ENCODE results near the gene INSIG1.
A peak's percentile ranks its signal among the peaks of the same experiment; 100 is the strongest.

Gene INSIG1

DNA sequence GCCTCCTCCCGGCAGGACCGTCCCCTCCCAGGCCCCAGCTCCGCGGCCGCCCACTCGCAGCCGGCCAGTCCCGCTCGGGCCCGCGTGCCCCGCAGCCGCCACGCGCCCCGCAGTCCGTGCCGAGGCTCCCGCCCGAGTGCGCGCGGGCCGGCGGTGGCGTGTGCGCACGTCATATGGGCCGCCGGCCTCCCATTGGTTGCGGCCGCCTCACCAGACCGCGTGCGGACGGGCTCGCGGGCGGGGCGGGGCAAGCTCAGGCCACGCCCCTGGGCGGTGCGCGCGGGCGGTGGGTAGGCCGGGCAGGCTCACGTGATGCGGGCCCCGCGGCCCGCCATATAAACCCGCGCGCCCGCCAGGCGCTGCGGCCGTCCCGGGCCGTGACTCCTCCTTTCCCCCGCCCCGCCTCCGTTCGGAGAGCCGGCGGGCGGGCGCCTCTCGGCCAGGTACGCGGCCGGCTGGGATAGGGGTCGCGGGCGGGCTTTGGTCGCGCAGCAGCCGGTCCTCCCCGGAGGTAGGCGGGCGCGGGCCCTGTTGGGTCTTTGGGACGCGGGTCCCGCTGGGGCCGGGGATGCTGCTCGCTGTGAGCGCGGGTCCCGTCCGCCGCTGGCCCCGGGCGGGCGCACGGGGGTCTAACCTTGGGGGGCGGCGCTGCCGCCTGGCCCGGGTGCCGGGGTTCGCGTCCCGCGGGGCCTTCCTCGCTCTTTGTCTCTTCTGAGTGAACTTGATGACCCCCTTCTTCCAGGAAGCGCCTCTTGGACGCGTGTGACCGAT is at the start of gene INSIG1:
Gene INSIG1, plus strand, starts transcription at position 362 of the 771 bp plus-strand sequence. Its CDS starts 408 bp downstream, at position 770.
- DNase-seq, result peak; percentile 94

DNA sequence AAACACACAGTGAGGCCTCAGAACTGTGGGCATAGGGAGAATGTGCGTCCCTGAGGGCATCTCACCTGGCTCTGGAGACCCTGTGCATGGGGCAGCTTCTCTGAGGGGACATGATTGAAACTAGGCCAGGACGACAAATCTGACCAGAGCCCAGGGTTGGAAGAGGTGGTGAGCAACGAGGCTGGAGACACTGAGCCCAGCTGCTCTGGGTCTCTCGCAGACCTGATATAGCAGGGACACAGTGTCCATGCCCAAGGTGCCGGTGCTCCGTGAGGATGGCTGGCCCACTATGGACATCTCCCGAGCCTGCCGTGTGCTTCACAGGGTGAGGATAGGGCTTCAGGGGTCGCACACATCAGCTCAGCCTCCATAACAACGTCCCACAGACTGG is 49.3 kb upstream of the INSIG1 start:
- no peak for DNase-seq

DNA sequence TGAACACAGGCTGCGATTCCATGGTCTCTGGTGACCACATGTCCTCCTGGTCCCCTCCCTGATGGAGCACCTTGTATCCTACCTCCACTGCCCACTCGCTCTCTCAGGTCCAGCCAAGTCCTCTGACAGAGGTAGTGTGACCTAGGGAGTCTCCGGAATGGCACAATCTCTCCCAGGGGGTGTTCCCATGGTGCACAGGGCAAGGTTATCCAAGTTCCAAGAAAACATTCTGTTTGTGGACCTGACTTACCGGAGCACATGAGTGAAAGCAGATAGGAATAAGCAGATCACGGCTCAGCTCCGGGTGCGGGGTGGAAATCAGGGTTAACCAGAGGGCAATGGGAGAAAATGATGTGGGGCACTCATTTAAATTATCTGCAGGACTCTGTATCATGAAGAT is 45.8 kb upstream of the INSIG1 start:
- DNase-seq, result no peak

DNA sequence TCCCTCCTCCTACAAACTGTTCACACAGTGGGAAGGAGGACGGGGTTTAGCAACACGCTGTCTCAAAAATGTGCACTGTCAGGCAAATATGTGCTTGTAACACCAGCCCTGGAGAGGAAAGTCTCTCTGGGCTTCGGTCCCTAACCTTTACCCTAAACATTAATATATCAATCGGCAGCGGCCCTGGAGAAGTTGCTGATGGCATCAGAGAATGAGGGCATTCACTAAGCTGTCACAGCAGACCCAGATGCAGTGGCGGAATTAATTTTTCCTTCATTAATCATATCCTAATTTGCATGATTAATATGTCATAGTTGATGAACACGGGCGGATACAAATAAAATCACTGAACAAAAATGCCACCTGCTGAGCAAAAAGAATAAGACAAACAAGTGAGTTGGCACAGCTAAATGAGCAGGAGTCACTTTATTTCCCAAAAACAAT is 45.2 kb upstream of the INSIG1 start:
- DNase-seq, result no peak

DNA sequence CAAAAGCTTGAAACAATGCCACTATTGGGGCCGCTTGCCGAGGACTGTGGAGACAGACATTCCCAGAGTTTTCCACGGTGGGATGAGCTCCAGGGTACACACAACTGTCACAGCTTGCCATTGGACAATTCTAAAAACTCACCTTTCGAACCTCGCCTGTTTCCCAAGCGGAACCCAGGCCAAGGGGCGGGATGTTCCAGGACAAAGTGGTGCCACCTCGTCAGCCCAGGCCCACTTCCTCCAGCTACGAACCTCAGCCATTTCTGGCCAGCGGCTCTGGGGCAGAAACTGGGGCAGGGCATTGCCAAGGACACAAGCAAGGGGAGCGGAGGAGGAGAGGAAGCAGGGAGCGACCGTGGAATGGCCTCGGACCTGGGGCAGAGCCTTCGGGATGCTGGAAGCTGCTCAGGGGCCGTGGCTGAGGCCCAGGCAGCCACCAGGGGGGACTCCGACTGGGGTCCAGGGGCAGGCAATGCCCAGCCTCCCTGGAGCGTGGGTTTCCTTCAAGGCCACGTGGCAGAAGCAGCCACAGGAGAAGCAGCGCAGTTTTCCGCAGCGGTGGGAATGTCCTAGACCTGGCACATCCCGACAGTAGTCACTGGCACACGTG is 44.7 kb upstream of the INSIG1 start:
- DNase-seq, result no peak

DNA sequence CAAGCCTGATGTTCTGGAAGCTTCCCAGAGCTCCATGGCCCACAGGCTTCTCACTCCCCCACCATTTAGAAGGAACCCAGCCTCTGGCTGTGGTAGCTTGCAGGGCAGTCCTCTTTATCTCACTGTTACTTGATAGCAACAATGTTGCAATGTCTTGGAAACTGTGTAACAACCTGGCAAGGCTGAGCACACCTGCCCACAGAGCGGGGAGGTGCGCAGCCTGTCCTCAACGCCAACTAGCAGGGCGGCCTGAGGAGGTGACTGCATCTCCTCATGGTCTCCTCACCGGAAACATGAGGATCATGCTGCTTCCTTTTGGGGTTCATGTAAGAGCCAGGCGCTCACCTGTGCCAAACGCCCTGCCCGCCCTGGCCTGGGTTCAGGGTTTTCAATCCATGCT is 43.7 kb upstream of the INSIG1 start:
- no peak for DNase-seq

DNA sequence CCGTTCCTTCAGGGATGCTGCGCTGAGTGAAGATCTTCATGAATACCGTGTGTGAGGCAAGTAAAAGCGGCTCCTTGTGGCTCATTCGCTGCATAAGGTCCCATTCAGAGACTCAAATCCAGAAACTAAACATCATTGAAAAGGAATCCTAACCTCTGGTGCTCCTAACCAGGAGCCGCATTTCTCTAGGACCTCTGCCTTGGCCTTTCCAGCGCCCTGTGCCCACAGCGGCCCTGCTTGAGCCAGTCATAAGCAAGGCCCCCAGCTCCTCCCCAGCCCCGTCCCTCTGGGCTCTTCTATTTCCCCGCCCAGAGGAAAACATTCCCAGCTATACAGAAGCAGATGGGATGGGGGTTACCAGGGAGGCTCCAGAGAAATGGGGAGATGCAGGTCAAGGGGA is 42.6 kb upstream of the INSIG1 start:
- no peak for DNase-seq

DNA sequence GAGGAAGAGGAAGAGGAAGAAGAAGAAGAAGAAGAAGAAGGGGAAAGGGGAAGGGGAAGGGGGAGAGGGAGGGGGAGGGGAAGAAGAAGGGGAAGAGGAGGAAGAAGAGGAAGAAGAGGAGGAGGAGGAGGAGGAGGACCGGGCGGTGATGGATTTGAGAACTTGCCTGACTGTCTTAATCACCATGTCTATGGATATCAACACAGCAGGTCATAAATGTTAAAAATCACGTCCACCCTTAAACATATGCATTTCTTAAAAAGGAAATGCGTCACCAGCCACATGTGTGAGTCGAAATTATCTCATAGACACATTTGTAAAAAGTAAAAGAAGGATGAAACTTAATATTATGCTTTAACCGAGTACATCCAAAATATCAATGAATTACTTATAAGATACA is 42.1 kb upstream of the INSIG1 start:
- no peak for DNase-seq

DNA sequence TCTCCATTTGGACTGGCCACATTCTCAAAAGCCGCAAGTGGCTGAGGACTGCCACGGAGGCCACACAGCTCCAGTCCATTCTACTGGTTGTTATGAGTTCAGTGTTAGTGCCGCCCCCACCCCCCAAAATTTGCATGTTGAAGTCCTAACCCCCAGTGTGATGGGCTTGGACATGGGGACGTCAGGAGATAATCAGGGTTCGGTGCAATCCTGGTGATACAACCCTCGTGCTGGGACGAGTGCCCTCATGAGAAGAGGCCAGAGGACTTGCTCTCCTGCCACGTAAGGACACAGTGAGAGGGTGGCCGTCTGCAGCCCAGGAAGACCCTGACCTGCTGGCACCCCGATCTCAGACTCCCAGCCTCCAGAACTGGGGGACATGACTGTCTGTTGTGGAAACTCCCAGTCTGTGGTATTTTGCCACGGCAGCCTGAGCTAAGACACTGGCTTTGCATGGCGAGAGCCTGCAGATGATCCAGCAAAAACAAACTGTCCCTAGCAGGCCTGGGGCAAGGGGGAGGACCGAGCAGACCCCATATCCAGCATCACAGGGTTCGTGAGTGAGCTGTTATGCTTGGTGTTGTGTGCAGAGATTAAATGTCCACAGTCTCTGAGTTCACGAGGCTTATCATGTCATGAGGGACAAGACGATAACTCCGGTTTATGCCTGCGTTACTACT is 41.5 kb upstream of the INSIG1 start:
- DNase-seq, result no peak

DNA sequence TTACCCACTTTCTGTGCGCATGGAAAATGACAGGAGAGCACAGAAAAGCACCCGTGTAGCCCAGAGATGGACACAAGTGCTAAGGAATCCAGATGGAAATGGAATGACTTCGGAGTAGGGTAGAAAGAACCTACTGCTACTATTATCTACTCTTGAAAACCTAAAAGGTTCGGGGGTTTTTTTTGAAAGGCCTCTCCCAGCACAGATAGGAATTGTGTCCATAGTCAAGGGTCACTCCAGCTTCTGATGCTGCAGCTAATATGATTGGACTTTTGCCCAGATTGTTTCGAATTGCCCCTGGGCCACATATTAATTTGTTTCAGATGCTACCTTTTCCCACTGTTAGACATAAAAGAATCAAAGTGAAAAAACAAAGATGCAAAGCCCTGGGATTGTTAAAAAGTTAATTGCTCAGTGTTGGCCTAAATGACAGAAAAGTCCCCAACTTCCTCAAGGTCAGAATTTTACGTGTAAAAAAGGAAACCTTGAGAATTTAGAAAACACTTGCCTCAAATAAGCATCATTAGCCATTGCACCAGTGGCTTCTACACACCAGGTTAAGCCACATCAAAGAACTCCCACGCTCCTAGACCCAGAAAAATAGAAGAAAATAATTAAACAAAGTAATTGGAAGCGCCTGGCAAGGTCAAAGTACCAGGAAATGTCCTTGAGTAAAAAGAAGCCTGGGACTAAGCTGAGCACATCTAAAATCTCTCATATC is 40.8 kb upstream of the INSIG1 start:
- no peak for DNase-seq

DNA sequence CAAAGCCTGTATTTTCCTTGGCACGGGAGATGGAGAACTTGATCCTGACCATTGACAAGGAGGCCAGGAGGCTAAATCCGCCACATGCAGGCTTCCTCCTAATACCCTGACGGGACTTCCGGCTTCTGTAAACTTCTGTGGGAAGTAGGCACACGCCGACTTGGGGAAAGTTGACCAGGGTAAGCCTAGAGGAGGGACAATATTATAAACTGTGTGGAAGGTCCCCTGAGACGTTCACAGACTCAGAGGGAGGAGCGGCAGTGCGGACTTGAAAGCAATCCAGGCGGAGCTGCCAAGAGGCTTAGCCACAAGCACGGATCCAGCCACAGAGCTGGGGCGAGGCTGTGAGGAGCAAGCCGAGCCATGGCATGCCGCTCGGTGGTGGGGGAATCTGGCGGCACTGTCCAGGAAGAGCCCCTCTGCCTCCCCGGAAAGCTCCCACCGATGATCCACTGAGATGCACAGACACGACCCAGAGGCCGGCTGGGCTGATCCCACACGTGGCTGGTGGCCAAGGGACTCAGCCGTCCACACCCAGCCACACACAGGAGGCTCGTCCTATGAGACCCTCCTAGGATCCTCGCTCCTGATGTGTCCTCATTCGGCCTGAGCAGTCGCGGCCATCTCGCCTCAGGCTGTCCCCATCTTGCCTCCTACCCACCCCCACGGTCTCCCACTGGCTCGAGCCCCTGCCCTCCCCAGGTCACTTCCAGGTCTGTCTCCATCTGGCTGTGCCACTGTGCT is 40.0 kb upstream of the INSIG1 start:
- no peak for DNase-seq

DNA sequence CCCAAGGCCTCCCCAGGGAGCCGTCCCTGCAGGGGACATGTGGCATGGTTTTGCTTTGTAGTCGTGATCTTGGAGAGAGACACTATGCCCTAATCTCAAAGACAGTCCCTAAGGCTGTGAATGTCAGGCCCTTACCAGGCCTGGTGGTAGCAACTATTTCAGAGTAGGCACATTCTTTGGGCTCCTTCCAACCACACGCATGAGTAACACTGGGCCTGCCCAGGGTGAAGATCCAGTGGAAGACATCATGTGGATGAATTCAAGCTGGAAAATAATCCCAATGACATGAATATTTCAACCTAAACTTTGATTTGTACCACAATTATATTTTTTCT is 39.5 kb upstream of the INSIG1 start:
- no peak for DNase-seq

DNA sequence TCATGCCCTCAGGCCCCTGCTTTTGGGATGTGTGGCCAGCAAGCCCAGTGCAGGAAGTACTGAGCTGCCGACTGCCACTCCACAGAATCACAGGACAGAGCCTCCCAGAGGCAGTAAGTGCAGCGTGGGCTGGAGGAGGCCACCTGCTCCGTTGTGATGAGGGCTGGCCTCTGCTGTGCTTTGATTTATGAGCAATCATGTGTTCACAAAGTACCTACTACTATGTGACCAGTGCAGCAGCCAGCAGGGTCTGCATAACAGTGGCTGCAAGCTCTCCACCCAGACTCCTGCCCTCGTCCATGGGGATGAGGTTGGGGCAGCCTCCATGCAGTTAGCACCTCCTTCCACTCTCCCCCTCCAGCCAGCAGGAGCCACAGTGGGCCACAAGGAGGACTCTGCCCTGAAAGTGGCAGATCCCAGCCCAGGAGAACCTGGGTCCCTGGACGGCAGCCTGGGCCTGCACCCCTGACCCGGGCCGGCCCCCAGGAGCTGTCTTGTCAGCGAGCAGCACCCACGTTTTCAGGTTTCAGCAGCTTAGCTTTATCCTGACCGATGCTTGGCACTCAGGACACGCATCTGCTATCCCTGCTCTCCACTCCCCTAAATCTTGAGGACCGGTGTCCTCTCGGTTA is 37.7 kb upstream of the INSIG1 start:
- DNase-seq, result no peak

DNA sequence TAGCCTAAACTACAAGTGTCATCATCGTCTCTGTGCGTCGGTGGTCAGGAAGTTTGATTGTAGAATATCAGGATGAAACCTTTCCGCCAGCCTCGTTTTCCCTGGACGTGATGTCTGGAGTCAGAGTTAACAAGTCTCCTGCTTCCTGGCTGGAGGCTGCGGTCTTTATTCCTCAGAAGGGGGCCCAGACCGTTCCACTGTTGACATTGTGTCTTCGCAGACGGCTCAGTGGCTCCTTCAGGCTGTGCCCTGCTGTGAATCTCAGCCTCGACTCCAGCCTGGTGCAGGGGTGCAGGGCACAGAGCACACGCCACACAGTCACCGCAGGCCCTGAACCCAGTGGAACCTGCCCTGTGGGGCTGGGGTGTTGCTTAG is 37.2 kb upstream of the INSIG1 start:
- no peak for DNase-seq

DNA sequence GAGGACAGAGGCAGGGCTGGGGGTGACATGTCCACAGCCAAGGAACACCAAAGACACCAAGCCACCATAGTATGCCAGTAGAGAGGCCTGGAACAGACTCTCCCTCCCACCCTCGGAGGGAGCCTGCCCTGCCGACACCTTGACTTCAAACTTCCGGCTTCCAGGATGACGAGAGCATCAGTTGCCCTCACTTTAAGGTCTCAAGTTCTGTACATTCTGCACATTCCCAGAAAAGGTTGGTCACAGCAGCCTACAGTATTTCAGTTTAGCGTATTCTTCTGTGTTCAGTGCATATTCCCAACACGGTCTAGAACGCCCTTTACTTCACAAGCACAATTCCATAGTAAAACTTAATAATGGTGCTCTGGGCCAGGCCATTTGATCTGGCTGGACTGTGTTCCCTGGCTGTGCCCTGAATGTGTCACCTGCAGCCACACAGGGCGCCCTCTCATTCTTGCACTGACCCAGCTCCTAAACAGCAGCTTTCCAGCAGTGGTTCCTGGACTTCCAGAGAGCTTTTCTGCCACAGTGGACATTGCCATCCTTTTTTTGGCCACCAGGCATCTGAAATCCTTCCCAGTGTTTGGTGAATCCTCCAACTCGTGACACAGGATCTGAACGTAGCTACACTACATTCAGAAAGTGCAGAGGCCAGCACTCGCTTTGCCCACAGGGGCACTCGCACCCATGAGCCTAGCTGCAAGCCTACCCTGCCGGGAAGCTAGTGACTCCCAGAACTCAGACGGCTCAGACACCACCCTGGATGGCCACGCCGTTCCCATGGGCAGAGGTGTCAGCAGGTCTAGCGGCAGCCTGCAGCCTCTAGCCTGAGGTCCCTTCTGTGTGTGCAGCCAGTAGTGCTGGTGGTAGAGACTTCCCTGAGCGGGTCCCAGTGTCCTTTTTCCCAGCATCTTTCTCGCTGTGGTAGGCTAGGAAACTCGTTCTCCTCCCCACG is 36.4 kb upstream of the INSIG1 start:
- no peak for DNase-seq

DNA sequence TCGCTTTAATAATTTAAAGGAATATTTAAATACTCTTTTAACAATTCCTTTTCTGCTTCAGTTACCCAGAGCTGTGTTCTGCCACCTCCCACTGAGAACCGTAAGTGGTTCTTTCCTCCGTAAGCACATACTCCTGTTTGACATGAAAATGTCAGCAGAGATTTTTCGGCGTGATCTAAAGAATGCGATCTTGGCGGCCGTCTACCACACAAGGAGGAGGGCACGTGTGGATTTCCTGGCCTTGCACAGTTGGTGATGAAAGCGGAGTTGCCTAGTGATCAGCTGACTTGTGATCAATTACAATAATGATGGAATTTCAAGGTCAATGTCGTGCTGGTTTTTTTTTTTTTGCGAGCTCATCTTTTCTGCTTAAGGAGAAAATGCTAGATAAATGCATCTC is 35.6 kb upstream of the INSIG1 start:
- DNase-seq, result no peak

DNA sequence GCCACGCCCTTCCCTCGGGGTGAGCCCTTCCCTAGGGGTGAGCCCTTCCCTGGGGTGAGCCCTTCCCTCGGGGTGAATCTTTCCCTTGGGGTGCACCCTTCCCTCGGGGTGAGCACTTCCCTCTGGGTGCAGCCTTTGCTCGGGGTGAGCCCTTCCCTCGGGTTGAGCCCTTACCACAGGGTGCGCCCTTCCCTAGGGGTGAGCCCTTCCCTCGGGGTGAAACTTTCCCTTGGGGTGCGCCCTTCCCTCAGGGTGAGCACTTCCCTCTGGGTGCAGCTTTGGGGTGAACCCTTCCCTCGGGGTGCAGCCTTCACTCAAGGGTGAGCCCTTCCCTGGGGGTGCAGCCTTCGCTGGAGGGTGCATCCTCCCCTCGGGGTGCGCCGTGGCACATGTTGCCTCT is 34.6 kb upstream of the INSIG1 start:
- no peak for DNase-seq

DNA sequence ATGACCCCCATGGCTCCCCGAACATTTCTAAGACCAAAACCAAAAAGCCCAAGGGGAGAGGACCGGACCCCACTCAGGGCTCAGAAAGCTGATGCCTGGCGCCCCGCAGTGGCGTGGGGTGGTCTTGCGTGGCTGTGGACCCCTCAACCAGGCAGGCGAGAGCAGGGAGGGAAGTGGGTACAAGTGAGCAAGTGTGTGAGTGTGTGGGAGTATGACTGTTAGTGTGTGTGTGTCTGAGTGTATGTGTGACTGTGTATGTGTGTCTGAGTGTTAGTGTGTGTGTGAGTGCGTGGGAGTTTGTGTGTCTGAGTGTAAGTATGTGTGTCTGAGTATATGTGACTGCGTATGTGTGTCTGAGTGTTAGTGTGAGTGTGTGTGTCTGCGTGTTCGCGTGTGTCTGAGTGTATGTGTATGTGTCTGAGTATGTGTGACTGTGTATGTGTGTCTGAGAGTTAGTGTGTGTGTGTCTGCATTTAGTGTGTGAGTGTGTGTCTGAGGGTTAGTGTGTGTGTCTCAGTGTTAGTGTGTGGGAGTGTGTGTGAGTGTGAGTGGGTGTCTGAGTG is 34.0 kb upstream of the INSIG1 start:
- no peak for DNase-seq

DNA sequence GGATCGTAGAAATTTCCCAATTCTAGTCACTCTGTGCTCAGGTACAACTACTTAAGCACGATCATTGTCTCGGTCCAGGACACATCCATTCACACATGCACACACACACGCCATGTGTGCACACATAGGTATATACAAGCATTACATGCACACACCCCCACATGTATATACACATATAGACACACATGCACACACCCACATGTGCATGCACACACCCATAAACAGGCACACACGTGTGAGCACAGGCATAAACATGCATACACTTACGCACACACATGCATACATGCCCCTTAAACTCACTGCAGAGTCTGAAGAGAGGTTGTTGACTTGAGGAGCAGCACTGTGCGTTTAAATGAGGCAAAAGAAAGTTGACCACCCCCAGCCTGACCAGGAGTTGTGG is 32.5 kb upstream of the INSIG1 start:
- DNase-seq, result no peak

DNA sequence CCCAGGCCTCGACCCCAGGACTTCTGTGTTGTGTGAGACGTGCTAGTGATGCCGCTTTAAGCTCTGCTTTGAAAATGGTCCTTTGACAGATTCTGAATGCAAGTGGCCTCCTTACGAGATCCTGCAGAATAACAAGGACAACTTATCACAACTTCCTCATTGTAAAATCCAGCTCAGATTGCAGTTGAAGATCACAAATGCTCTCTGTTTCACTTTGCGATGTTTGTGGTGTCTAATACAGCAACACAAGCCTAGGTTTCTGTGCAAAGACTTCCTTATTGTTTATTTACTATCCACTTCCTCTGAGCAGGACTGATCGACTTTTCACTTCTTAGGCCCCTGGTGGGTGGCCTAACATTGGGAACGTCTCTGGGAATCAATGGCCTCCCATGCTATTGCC is 31.7 kb upstream of the INSIG1 start:
- DNase-seq, result no peak

DNA sequence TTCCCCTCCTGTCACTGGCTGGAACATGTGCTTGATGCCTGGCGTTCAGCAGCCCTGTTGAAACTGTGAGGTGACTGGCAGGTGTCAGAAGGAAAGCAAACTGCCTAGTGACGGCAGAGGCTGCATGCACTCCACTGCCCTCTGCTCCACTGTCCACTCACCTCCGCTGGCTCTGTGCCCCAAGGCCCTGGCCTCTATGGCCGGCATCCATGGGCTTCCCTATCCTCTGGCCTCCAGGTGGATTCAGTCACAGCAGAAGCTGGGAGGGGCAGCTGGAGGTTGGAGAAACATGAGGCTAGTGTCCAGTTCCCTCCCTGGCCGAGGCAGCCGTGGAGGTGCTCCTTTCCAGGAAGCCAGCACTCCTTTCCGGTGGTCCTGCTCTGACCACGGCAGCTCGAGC is 31.2 kb upstream of the INSIG1 start:
- DNase-seq, result no peak

All from CD4-positive, alpha-beta T cell treated with Interleukin-10 for 1 hour (primary cell).